Esophagus muscularis mucosa (tissue), 4 donors: ENCODE data around the gene ZCWPW1. TPM values are rescaled to one million over a fixed set of nuclear protein-coding genes. Genes with fewer than 3 reads are reported as not detected.

ENCODE experiments used
- DNase-seq: peaks from one replicate; pipeline ENCODE4 v3.0.0-alpha.2; 2017; ENCODE audit errors: extremely low spot score
- H3K27ac ChIP-seq, 4 donors: fragments of 200-600 bp; sonication (generic); replicated peaks in 1 of 4; 1 replicate in 3 of 4; 2 replicates in 1 of 4; pipeline ENCODE4 v1.5.1; 2016 to 2019; ENCODE audit warnings: mild to moderate bottlenecking in 1 of 4
- H3K27me3 ChIP-seq, 4 donors: fragments of 200-600 bp; sonication (generic); one replicate each; pipeline versions ENCODE4 v1.5.1 to v1.6.0; 2016 to 2019
- H3K36me3 ChIP-seq, 4 donors: fragments of 200-600 bp; sonication (generic); one replicate each; pipeline ENCODE4 v1.5.1; 2016 to 2019
- H3K4me1 ChIP-seq, 4 donors: fragments of 200-600 bp; sonication (generic); one replicate each; pipeline ENCODE4 v1.5.1; 2016 to 2019
- H3K4me3 ChIP-seq, 4 donors: fragments of 200-600 bp; sonication (generic); 1 replicate in 2 of 4; 2 replicates in 2 of 4; pipeline ENCODE4 v1.5.1; 2016 to 2019; ENCODE audit warnings: mild to moderate bottlenecking in 4 of 4, moderate library complexity in 1 of 4
- H3K9me3 ChIP-seq, 4 donors: fragments of 200-600 bp; sonication (generic); 1 replicate in 3 of 4; 2 replicates in 1 of 4; pipeline ENCODE4 v1.5.1; 2016 to 2019
- EP300 ChIP-seq: sonication (generic); formaldehyde crosslinking; IDR thresholded peaks from one replicate; pipeline ENCODE4 v1.6.1; 2017; ENCODE audit warnings: antibody characterized with exemption
- POLR2A ChIP-seq: fragments of 450-650 bp; IDR thresholded peaks from one replicate; pipeline ENCODE4 v1.6.1; 2017; ENCODE audit warnings: antibody characterized with exemption, moderate library complexity, mild to moderate bottlenecking, low read depth
- POLR2AphosphoS5 ChIP-seq, 2 donors: sonication (generic); formaldehyde crosslinking; IDR thresholded peaks; one replicate each; pipeline ENCODE4 v1.6.1; 2017; ENCODE audit warnings: antibody characterized with exemption in 2 of 2
- WGBS: methylation state at CpG from one replicate; pipeline ENCODE4 v1.1.5; 2018; 5-methylcytosine and 5-hydroxymethylcytosine counted together
- intact Hi-C: fragments of 100-400 bp; cut with DNase I; formaldehyde crosslinking; loops from one replicate; pipeline ENCODE4 v1.15.1; 2023
- total RNA-seq, 4 donors: library from RNA; depleted of rRNA; stranded (reverse); fragments of >200 nt; gene quantifications; one replicate each; pipeline versions ENCODE4 v1.1.0 to v1.2.1, GENCODE V29; 2016
- TF ChIP-seq, protein P1 (sequence below), 3 experiments: fragments of 200-600 bp in 2 of 3; fragments of 450-650 bp in 1 of 3; sonication (generic) in 2 of 3; IDR thresholded peaks; one replicate each; pipeline ENCODE4 v1.5.1; 2017 to 2019; ENCODE audit warnings: antibody characterized with exemption in 3 of 3, mild to moderate bottlenecking in 2 of 3, moderate library complexity in 1 of 3

Gene ZCWPW1
- total RNA-seq, 4 donors from 2014 or later, result 2.9 to 7.6 (median 5.8) TPM

DNA sequence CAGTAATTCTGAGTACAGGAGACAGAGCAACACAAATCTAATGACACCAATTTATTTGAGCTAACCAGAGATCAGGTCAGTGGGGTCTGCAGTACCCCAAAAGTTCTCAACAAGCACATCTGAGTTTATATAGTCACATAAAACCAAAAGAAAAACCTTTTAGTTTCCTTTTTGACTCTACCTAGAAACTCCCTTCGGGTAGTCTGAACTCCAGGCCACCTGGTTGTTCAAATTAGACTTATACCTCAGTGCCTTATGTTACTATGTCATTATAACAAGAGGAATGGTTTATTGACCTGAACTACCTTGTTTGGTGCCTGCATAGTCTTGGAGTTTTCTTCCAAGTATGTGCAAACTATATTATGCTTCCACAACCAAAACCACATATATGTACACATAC, 14.6 kb downstream of the ZCWPW1 start:
- H3K36me3 ChIP-seq, result peaks cover 0 to 10% (median 0%) of the 10 kb centered on the region in 4 donors
- H3K27me3 ChIP-seq, result no peaks in the 10 kb centered on the region
- H3K4me3 ChIP-seq, result no peak overlapping the region
- H3K4me1 ChIP-seq, result no peaks in the 10 kb centered on the region
- no peaks in the 10 kb centered on the region for H3K9me3 ChIP-seq
- intact Hi-C loops, result no loop called here
- 73% methylated on average over 1 of the region's 1 CpG for WGBS
- no peak for TF ChIP-seq POLR2A
- TF ChIP-seq, protein P1, sequence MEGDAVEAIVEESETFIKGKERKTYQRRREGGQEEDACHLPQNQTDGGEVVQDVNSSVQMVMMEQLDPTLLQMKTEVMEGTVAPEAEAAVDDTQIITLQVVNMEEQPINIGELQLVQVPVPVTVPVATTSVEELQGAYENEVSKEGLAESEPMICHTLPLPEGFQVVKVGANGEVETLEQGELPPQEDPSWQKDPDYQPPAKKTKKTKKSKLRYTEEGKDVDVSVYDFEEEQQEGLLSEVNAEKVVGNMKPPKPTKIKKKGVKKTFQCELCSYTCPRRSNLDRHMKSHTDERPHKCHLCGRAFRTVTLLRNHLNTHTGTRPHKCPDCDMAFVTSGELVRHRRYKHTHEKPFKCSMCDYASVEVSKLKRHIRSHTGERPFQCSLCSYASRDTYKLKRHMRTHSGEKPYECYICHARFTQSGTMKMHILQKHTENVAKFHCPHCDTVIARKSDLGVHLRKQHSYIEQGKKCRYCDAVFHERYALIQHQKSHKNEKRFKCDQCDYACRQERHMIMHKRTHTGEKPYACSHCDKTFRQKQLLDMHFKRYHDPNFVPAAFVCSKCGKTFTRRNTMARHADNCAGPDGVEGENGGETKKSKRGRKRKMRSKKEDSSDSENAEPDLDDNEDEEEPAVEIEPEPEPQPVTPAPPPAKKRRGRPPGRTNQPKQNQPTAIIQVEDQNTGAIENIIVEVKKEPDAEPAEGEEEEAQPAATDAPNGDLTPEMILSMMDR (IDR thresholded peaks at IDR 0.05), result no peak
- no peak for TF ChIP-seq POLR2AphosphoS5 (IDR thresholded peaks at IDR 0.05)
- no peak for TF ChIP-seq EP300
- H3K27ac ChIP-seq, result no peak overlapping the region
- DNase-seq, result no peak

DNA sequence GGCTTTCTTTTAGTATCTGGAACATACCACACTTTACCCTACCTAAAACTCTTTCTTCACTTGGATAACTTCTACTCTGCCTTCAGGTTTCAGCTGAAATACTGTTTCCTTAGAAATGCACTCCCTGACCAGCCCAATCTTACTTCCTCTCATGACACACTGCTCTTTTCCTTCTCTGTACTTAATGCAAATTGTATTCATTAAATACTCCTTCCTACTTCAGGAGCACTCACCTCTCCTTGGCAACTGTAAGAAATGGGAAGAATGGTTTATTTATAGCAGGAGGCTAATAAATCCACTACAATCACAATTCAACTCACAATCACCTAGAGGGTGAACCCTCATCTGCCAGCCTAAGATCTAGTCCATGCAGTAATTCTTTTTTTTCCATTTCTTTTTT, 15.2 kb downstream of the ZCWPW1 start:
- Histone ChIP-seq H3K36me3 (peaks cover 0 to 13% (median 0%) of the 10 kb centered on the region in 4 donors), H3K27ac (no peak overlapping the region), H3K4me3 (no peak overlapping the region), H3K27me3 (no peaks in the 10 kb centered on the region), H3K9me3 (no peaks in the 10 kb centered on the region), H3K4me1 (no peaks in the 10 kb centered on the region)
- TF ChIP-seq POLR2AphosphoS5 (IDR thresholded peaks at IDR 0.05) (no peak), EP300 (no peak), POLR2A (no peak)
- TF ChIP-seq, protein P1 (IDR thresholded peaks at IDR 0.05), result no peak
- intact Hi-C loops, result no loop called here
- DNase-seq, result no peak

- peaks cover 0 to 11% (median 0%) of the 10 kb centered on the region in 4 donors for H3K36me3 ChIP-seq
- H3K4me3 ChIP-seq, result no peak overlapping the region
- H3K27me3 ChIP-seq, result no peaks in the 10 kb centered on the region
- TF ChIP-seq, protein P1 (IDR thresholded peaks at IDR 0.05), result no peak
- TF ChIP-seq POLR2A (no peak), POLR2AphosphoS5 (IDR thresholded peaks at IDR 0.05) (no peak), EP300 (no peak)
- WGBS, result 92% methylated on average over 6 of the region's 6 CpGs
- intact Hi-C loops, result no loop called here
- no peak for DNase-seq
- no peak overlapping the region for H3K27ac ChIP-seq
- no peaks in the 10 kb centered on the region for H3K9me3 ChIP-seq
- H3K4me1 ChIP-seq, result peaks cover 0 to 4% (median 0%) of the 10 kb centered on the region in 4 donors
Measured at GRCh38 chr7:100411101-100411500, 17.4 kb downstream of the ZCWPW1 start.

DNA sequence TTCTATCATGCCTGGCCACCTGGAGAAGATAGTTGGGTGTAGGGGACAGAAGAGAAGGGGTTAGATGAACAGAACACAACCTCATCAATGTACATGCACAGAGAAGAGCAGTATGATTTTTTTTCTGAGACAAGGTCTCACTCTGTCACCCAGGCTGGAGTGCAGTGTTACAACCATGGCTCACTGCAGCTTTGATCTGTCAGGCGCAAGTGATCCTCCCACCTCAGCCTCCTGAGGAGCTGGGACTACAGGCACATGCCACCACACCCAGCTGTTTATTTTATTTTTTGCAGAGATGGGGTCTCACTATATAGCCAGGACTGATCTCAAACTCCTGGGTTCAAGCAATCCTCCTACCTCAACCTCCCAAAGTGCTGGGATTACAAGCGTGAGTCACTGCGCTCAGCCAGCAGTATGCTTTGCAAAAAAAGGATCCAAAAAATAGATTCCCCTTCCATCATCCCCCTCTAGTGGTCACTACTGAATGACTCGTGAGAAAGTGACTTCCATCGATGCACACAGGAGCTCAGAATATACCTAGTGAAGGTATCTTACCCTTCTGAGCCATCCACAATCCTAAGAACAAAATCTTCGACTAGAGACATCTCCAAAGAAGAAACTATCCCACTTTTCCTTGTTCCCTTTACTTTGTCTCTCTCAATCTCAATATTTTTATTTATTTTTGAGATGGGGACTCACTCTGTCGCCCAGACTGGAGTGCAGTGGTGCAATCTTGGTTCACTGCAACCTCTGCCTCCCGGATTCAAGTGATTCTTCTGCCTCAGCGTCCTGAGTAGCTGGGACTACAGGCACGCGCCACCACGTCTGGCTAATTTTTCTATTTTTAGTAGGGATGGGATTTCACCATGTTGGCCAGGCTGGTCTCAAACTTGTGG, 21.0 kb downstream of the ZCWPW1 start:
- WGBS, result 55% methylated on average over 12 of the region's 12 CpGs
- Histone ChIP-seq H3K9me3 (no peaks in the 10 kb centered on the region), H3K4me3 (no peak overlapping the region), H3K27ac (no peak overlapping the region), H3K4me1 (peaks cover 0 to 4% (median 0%) of the 10 kb centered on the region in 4 donors), H3K36me3 (peaks cover 0 to 17% (median 0%) of the 10 kb centered on the region in 4 donors), H3K27me3 (no peaks in the 10 kb centered on the region)
- no peak for DNase-seq
- intact Hi-C loops, result loop anchor here (5.0 kb wide), 1 partner anchor 50 kb away; the partner anchor contains the start of gene PILRB
- TF ChIP-seq EP300 (no peak), POLR2A (no peak), POLR2AphosphoS5 (IDR thresholded peaks at IDR 0.05) (no peak)
- TF ChIP-seq, protein P1 (IDR thresholded peaks at IDR 0.05), result peak; percentile 51 to 55 (median 53)
